Measurements from ENCODE around the gene ATP5ME. TPM values are rescaled to one million over a fixed set of nuclear protein-coding genes. Genes with fewer than 3 reads are reported as not detected.

Gene ATP5ME
- total RNA-seq, 6 experiments from 2014 or later: 181 to 374 (median 290) TPM

DNA sequence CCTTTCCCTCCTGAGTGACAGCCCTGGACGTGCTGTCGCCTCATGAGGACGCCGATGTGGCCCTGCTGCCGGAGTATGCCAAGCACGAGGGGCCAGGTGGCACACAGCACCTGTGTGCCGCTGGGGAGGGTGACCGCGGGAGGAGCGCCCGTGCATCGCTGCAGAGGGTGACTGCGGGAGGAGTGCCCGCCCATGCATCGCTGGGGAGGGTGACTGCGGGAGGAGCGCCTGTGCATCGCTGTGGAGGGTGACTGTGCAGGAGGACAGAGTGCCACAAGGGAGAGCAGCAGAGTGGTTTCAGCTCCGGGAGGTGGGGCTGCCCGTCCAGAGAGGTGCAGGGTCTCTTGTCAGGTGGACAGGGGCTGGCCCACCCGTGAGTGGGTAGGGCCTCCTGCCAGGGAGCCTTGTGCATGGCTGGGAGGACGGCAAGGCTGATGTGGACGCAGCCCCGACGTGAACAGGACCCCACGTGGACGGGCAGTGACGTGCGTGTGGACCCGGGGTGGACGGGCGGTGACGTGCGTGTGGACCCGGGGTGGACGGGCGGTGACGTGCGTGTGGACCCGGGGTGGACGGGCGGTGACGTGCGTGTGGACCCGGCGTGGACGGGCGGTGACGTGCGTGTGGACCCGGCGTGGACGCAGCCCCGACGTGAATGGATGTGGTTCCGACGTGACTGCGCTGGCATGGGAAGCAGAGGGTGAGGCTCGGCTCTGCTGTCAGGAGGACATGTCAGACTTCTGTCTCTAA lies 46.2 kb upstream of the ATP5ME start:
- peaks cover 5% of the 10 kb centered on the region; the same call in 1 of the 2 replicates for H3K4me1 Mint-ChIP-seq (ENCODE audit: low read depth)
- DNase-seq: no peak
- no peak overlapping the region for H3K27ac Mint-ChIP-seq
- H3K27me3 Mint-ChIP-seq (ENCODE audit: insufficient read depth): peaks cover 7% of the 10 kb centered on the region
- H3K36me3 Mint-ChIP-seq (ENCODE audit: low read depth): peaks cover 38% of the 10 kb centered on the region
- no peak for TF ChIP-seq CTCF (IDR thresholded peaks at IDR 0.05)
- H3K9me3 Mint-ChIP-seq: peaks cover 33% of the 10 kb centered on the region
- H3K4me3 Mint-ChIP-seq: no peak overlapping the region

- H3K27ac Mint-ChIP-seq: no peak overlapping the region
- H3K27me3 Mint-ChIP-seq (ENCODE audit: insufficient read depth): peaks cover 5% of the 10 kb centered on the region
- no peak overlapping the region for H3K4me3 Mint-ChIP-seq
- peaks cover 5% of the 10 kb centered on the region; the same call in 1 of the 2 replicates for H3K4me1 Mint-ChIP-seq (ENCODE audit: low read depth)
- DNase-seq: no peak
- peaks cover 48% of the 10 kb centered on the region for H3K36me3 Mint-ChIP-seq (ENCODE audit: low read depth)
- H3K9me3 Mint-ChIP-seq: peaks cover 36% of the 10 kb centered on the region
- TF ChIP-seq CTCF (IDR thresholded peaks at IDR 0.05): no peak
Observed at GRCh38 chr4:718460-718859, 44.4 kb upstream of the ATP5ME start.

GRCh38 chr4:717601-718320 lies 43.7 kb upstream of the ATP5ME start:
- peaks cover 3% of the 10 kb centered on the region; the same call in 1 of the 2 replicates for H3K27me3 Mint-ChIP-seq (ENCODE audit: insufficient read depth)
- H3K36me3 Mint-ChIP-seq (ENCODE audit: low read depth): peaks cover 48% of the 10 kb centered on the region
- no peak overlapping the region for H3K27ac Mint-ChIP-seq
- H3K9me3 Mint-ChIP-seq: peaks cover 36% of the 10 kb centered on the region
- peaks cover 5% of the 10 kb centered on the region; the same call in 1 of the 2 replicates for H3K4me1 Mint-ChIP-seq (ENCODE audit: low read depth)
- DNase-seq: no peak
- H3K4me3 Mint-ChIP-seq: no peak overlapping the region
- no peak for TF ChIP-seq CTCF (IDR thresholded peaks at IDR 0.05)

GRCh38 chr4:714087-714486 lies 40.0 kb upstream of the ATP5ME start:
- Mint-ChIP-seq H3K4me3 (no peak overlapping the region), H3K27ac (no peak overlapping the region)
- no peak for DNase-seq

More at GRCh38 chr4:714087-714486, 40.0 kb upstream of the ATP5ME start:
- H3K27me3 Mint-ChIP-seq (ENCODE audit: insufficient read depth): peaks cover 3% of the 10 kb centered on the region; the same call in 1 of the 2 replicates
- peaks cover 12% of the 10 kb centered on the region for H3K9me3 Mint-ChIP-seq
- H3K36me3 Mint-ChIP-seq (ENCODE audit: low read depth): peaks cover 34% of the 10 kb centered on the region
- H3K4me1 Mint-ChIP-seq (ENCODE audit: low read depth): peaks cover 6% of the 10 kb centered on the region
- TF ChIP-seq CTCF (IDR thresholded peaks at IDR 0.05): no peak
